K562 (cell line): ENCODE data around the gene RING1. TPM values are rescaled to one million over a fixed set of nuclear protein-coding genes. Genes with fewer than 3 reads are reported as not detected.

ENCODE experiments used
- ATAC-seq: fragments of 200-7000 bp; cut with Tn5 transposase; 3 replicates; pipeline ENCODE4 v1.9.1; 2020; ENCODE audit warnings: moderate library complexity
- BruUV-seq: library from RNA; stranded (reverse); fragments of 400-500 nt; replicated peaks from 2 replicates; lab custom pipeline; 2021; lab: Mats Ljungman, UMichigan
- CTCF ChIA-PET: fragments of 300-600 bp; formaldehyde crosslinking; extraction: SDS; loops from one replicate; lab custom pipeline; 2021; ENCODE audit warnings: low intra/inter-chr PET ratio; lab: Yijun Ruan, JAX
- POLR2A ChIA-PET: fragments of 300-600, 350-650 bp; sonication (Branson Sonifier 250); formaldehyde crosslinking; extraction: SDS; loops from one replicate; lab custom pipeline; 2021; ENCODE audit warnings: antibody characterized with exemption, inconsistent platforms; lab: Yijun Ruan, JAX
- DNase-seq, 4 experiments: peaks; one replicate each; pipeline versions ENCODE4 v3.0.0 to v3.0.0-alpha.2; 2011 to 2018; ENCODE audit warnings: low spot score in 3 of 4, mixed read lengths in 3 of 4; ENCODE audit errors: extremely low read depth in 1 of 4
- FAIRE-seq: peaks from 2 replicates; lab custom pipeline; 2011; peaks lifted over from hg19 to GRCh38; lab: Jason Lieb, UNC
- H2AFZ ChIP-seq: 2 replicates; pipeline ENCODE4 v1.6.0; 2011; ENCODE audit warnings: low read depth, low read length, control low read depth, inconsistent platforms
- H3K27ac ChIP-seq: fragments of 200-600 bp; 3 replicates; pipeline ENCODE4 v1.8.0; 2011; ENCODE audit warnings: low read depth, mild to moderate bottlenecking, control low read depth, inconsistent platforms, low read length, moderate library complexity, mixed read lengths; ENCODE audit errors: extremely low read depth
- H3K27me3 ChIP-seq, 2 experiments: fragments of 300-600 bp in 1 of 2; 2 replicates in 1 of 2; 3 replicates in 1 of 2; pipeline versions ENCODE4 v1.6.0 to v1.8.0; 2011; ENCODE audit warnings: inconsistent platforms in 2 of 2, low read length in 2 of 2, mild to moderate bottlenecking in 1 of 2, mixed read lengths in 1 of 2, moderate library complexity in 1 of 2; ENCODE audit not compliant: control insufficient read depth in 2 of 2, insufficient read depth in 2 of 2
- H3K36me3 ChIP-seq: fragments of 300-600 bp; 3 replicates; pipeline ENCODE4 v1.8.0; 2011; ENCODE audit warnings: mild to moderate bottlenecking, low read length, inconsistent platforms; ENCODE audit not compliant: control insufficient read depth, insufficient read depth
- H3K4me1 ChIP-seq, 2 experiments: fragments of 200-600 bp in 1 of 2; replicated peaks in 1 of 2; 2 replicates in 1 of 2; 3 replicates in 1 of 2; pipeline versions ENCODE4 v1.5.1 to v1.8.0; 2011; ENCODE audit warnings: inconsistent platforms in 2 of 2, low read length in 2 of 2, mild to moderate bottlenecking in 1 of 2, mixed read lengths in 1 of 2, moderate library complexity in 1 of 2; ENCODE audit not compliant: control insufficient read depth in 2 of 2, insufficient read depth in 2 of 2
- H3K4me2 ChIP-seq: 2 replicates; pipeline ENCODE4 v1.6.1; 2011; ENCODE audit warnings: low read length, control low read depth, inconsistent platforms, mixed read lengths; ENCODE audit not compliant: insufficient read depth
- H3K4me3 ChIP-seq: fragments of 200-600 bp; sonication (generic), shearing (Covaris generic); 2 replicates; pipeline ENCODE4 v1.5.1; 2016; ENCODE audit warnings: control low read depth, inconsistent platforms
- H3K79me2 ChIP-seq: fragments of 200-600 bp; 3 replicates; pipeline ENCODE4 v1.8.0; 2011; ENCODE audit warnings: low read length, inconsistent platforms; ENCODE audit not compliant: control insufficient read depth, insufficient read depth
- H3K9ac ChIP-seq, 2 experiments: 2 replicates each; pipeline versions ENCODE4 v1.6.0 to v1.6.1; 2011; ENCODE audit warnings: low read depth in 2 of 2, low read length in 2 of 2, control low read depth in 1 of 2, inconsistent platforms in 1 of 2, mild to moderate bottlenecking in 1 of 2, mixed read lengths in 1 of 2; ENCODE audit not compliant: insufficient read depth in 1 of 2
- H3K9me1 ChIP-seq: one replicate; pipeline ENCODE4 v1.6.0; 2011; ENCODE audit warnings: inconsistent platforms, mild to moderate bottlenecking, low read length, moderate library complexity; ENCODE audit not compliant: control insufficient read depth, insufficient read depth
- H3K9me3 ChIP-seq: replicated peaks from 2 replicates; pipeline ENCODE4 v1.5.1; 2011; ENCODE audit warnings: low read depth, low read length, inconsistent platforms; ENCODE audit not compliant: control insufficient read depth, insufficient read depth
- H4K20me1 ChIP-seq: replicated peaks from 2 replicates; pipeline ENCODE4 v1.6.1; 2011; ENCODE audit warnings: low read length, inconsistent platforms, mixed read lengths; ENCODE audit not compliant: control insufficient read depth, insufficient read depth
- EGR1 ChIP-seq: fragments of 450-650 bp; conservative IDR thresholded peaks from 2 replicates; pipeline ENCODE4 v1.6.1; 2017; ENCODE audit warnings: mild to moderate bottlenecking
- ESRRA ChIP-seq: fragments of 450-650 bp; IDR thresholded peaks from 2 replicates; pipeline ENCODE4 v1.6.1; 2014; ENCODE audit warnings: low read depth, mild to moderate bottlenecking, moderate library complexity, borderline replicate concordance
- NR2C1 ChIP-seq, 2 experiments: fragments of 450-650 bp; IDR thresholded peaks; 2 replicates each; pipeline ENCODE4 v1.6.1; 2017; ENCODE audit warnings: mild to moderate bottlenecking in 2 of 2, antibody characterized with exemption in 1 of 2, inconsistent platforms in 1 of 2, missing compliant biosample characterization in 1 of 2, missing genetic modification characterization in 1 of 2
- NR2C2 ChIP-seq, 2 experiments: fragments of 200-800 bp in 1 of 2; sonication (Bioruptor generic) in 1 of 2; sonication (generic) in 1 of 2; formaldehyde crosslinking in 1 of 2; IDR thresholded peaks; 2 replicates each; pipeline versions ENCODE4 v1.6.1 to v1.8.0; 2016 to 2022; ENCODE audit warnings: mild to moderate bottlenecking in 1 of 2, missing compliant biosample characterization in 1 of 2, missing genetic modification characterization in 1 of 2, missing genetic modification reagents in 1 of 2
- NRF1 ChIP-seq, 2 experiments: fragments of 450-650 bp; IDR thresholded peaks in 1 of 2; conservative IDR thresholded peaks in 1 of 2; 2 replicates each; pipeline ENCODE4 v1.6.1; 2014; ENCODE audit warnings: mild to moderate bottlenecking in 2 of 2
- PCBP2 ChIP-seq: fragments of 200-400 bp; formaldehyde crosslinking; IDR thresholded peaks from 2 replicates; pipeline ENCODE4 v1.6.1; 2018; ENCODE audit warnings: low read length, low read depth, mild to moderate bottlenecking, moderate library complexity; ENCODE audit not compliant: poor library complexity, severe bottlenecking
- PHB2 ChIP-seq: fragments of 450-650 bp; IDR thresholded peaks from 2 replicates; pipeline ENCODE4 v1.6.1; 2017; ENCODE audit warnings: low read depth
- ZC3H11A ChIP-seq: IDR thresholded peaks from 2 replicates; pipeline ENCODE4 v1.6.1; 2012; ENCODE audit warnings: low read depth, low read length, improper control_type of control experiment
- WGBS: fragments of 100-300 bp; shearing (Covaris generic); methylation state at CpG from one replicate; pipeline ENCODE4 v1.1.6; 2016; ENCODE audit warnings: low coverage, mixed read lengths; ENCODE audit not compliant: insufficient coverage; ENCODE audit errors: missing lambda C conversion rate; 5-methylcytosine and 5-hydroxymethylcytosine counted together
- in situ Hi-C: fragments of 300-500 bp; cut with MboI; formaldehyde crosslinking; loops from 4 replicates; pipeline ENCODE4 v1.15.0; 2018; ENCODE audit warnings: inconsistent platforms, mixed read lengths
- intact Hi-C: fragments of 100-400 bp; cut with micrococcal nuclease; formaldehyde crosslinking; loops from 2 replicates; pipeline ENCODE4 v1.14.2; 2022
- polyA plus RNA-seq, 8 experiments: library from polyadenylated mRNA; depleted of rRNA in 4 of 8; stranded (reverse) in 5 of 8; unstranded in 3 of 8; fragments of >200 nt; fragmentation: Nextera tagmentation in 2 of 8; fragmentation: Illumina TruSeq in 1 of 8; extraction: Ambion mirVana in 2 of 8; extraction: Trizol in 1 of 8; gene quantifications; 2 replicates each; pipeline versions ENCODE4 v1.2.1 to v1.2.3, GENCODE V29; 2011 to 2014; ENCODE audit warnings: inconsistent platforms in 1 of 8, missing spikeins in 1 of 8
- total RNA-seq, 7 experiments: library from RNA; depleted of rRNA in 6 of 7; stranded (reverse); fragments of >200 nt in 6 of 7; fragmentation: Illumina TruSeq in 2 of 7; extraction: Trizol in 2 of 7; gene quantifications; 2 replicates each; pipeline versions ENCODE4 v1.2.1 to v1.2.3, GENCODE V29; 2011 to 2021; ENCODE audit warnings: low replicate concordance in 1 of 7

RING1 gene
- total and polyA plus RNA-seq, 9 of the 15 experiments (the other 6 are each of a cell fraction or from before 2014, with no cell fraction given): 4.2 to 59.1 (median 36.9) TPM

- no peak for DNase-seq
- Histone ChIP-seq H3K4me3 (no peak overlapping the region), H3K79me2 (no peaks in the 10 kb centered on the region), H4K20me1 (peaks cover 4% of the 10 kb centered on the region; the same call in 1 of the 2 replicates), H3K4me1 (peaks cover 0 to 4% of the 10 kb centered on the region in 2 experiments; a peak in 1 of 5 replicates), H3K36me3 (no peaks in the 10 kb centered on the region), H3K9ac (no peak overlapping the region), H3K27me3 (peaks cover 3 to 25% of the 10 kb centered on the region in 2 experiments; a peak in 4 of 5 replicates), H3K4me2 (no peak overlapping the region), H3K27ac (no peak overlapping the region), H2AFZ (no peak overlapping the region), H3K9me1 (no peaks in the 10 kb centered on the region), H3K9me3 (no peaks in the 10 kb centered on the region)
- TF ChIP-seq NR2C2 (CRISPR knock-in tag; IDR thresholded peaks at IDR 0.05) (no peak), NR2C2 (tag; IDR thresholded peaks at IDR 0.05) (peak; percentile 48; the same call in 1 of the 2 replicates), ZC3H11A (no peak), NR2C1 (IDR thresholded peaks at IDR 0.05) (peak; percentile 66), NR2C1 (tag; IDR thresholded peaks at IDR 0.05) (peak; percentile 83), PCBP2 (no peak), ESRRA (peak; percentile 69; the same call in 1 of the 2 replicates), PHB2 (no peak), EGR1 (0 out of 2 replicates have a peak, but pooled peaks have one; percentile 4), NRF1 (conservative IDR thresholded peaks at IDR 0.05 in 1 of 2, IDR thresholded peaks at IDR 0.05 in 1 of 2) (no peak)
- WGBS: 18% methylated on average over 9 of the region's 11 CpGs
- CTCF ChIA-PET: interaction anchor here (1.0 to 2.7 kb wide), 4 partner anchors 23 to 52 kb away, joined by 3 to 20 read pairs (median 11); no protein-coding TSS in a partner anchor
- intact Hi-C loops: no loop called here
- no peak for FAIRE-seq
- no peak for ATAC-seq
- BruUV-seq: no TSS peak
- POLR2A ChIA-PET: no interaction called here
- in situ Hi-C loops: no loop called here
These were observed 37.1 kb upstream of the RING1 start for GRCh38 chr6:33171016-33171879.
